Thyroid gland (tissue), 4 donors: ENCODE measurements around the gene TAF8.
"Not testable (repeated sequence)": the region's sequence is repeated elsewhere in the genome, so short reads cannot be mapped to it uniquely, and the experiment has no call there.

ENCODE experiments used
- POLR2A ChIP-seq, 2 donors: fragments of 450-650 bp; IDR thresholded peaks; one replicate each; pipeline ENCODE4 v1.6.1; 2017; ENCODE audit warnings: antibody characterized with exemption in 2 of 2, mild to moderate bottlenecking in 2 of 2, moderate library complexity in 1 of 2
- TF ChIP-seq, protein P1 (sequence below), 6 experiments: fragments of 200-600 bp in 3 of 6; fragments of 450-650 bp in 3 of 6; sonication (generic) in 3 of 6; IDR thresholded peaks; one replicate each; pipeline ENCODE4 v1.5.1; 2016 to 2019; ENCODE audit warnings: antibody characterized with exemption in 6 of 6, mild to moderate bottlenecking in 2 of 6, inconsistent platforms in 1 of 6, moderate library complexity in 1 of 6

DNA sequence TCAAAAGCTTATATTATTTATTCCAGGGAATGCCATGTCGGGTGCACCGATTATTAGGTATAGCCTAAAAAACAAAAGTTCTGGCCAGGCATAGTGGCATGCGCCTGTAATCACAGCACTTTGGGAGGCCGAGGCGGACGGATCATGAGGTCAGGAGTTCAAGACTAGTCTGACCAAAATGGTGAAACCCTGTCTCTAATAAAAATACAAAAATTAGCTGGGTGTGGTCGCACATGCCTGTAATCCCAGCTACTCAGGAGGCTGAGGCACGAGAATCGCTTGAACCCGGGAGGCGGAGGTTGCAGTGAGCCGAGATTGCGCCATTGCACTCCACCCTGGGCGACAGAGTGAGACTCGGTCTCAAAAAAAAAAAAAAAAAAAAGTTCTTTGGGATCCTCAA lies 12.7 kb upstream of the TAF8 start:
- TF ChIP-seq, protein P1, sequence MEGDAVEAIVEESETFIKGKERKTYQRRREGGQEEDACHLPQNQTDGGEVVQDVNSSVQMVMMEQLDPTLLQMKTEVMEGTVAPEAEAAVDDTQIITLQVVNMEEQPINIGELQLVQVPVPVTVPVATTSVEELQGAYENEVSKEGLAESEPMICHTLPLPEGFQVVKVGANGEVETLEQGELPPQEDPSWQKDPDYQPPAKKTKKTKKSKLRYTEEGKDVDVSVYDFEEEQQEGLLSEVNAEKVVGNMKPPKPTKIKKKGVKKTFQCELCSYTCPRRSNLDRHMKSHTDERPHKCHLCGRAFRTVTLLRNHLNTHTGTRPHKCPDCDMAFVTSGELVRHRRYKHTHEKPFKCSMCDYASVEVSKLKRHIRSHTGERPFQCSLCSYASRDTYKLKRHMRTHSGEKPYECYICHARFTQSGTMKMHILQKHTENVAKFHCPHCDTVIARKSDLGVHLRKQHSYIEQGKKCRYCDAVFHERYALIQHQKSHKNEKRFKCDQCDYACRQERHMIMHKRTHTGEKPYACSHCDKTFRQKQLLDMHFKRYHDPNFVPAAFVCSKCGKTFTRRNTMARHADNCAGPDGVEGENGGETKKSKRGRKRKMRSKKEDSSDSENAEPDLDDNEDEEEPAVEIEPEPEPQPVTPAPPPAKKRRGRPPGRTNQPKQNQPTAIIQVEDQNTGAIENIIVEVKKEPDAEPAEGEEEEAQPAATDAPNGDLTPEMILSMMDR (IDR thresholded peaks at IDR 0.05): not testable (repeated sequence)
- TF ChIP-seq POLR2A (IDR thresholded peaks at IDR 0.05): not testable (repeated sequence)
